ENCODE data around the gene RAB31.
A peak's percentile ranks its signal among the peaks of the same experiment; 100 is the strongest.
"Not testable (repeated sequence)": the region's sequence is repeated elsewhere in the genome, so short reads cannot be mapped to it uniquely, and the experiment has no call there.

Gene RAB31

GRCh38 chr18:9867071-9867594 is 159.0 kb downstream of the RAB31 start:
- peak; percentile 20 to 77 for DNase-seq

GRCh38 chr18:9868857-9869714 is 161.0 kb downstream of the RAB31 start:
- DNase-seq = no peak

- peak; percentile 57 to 66 for DNase-seq
These were observed 161.8 kb downstream of the RAB31 start for GRCh38 chr18:9869715-9870430.

GRCh38 chr18:9870431-9871008 is 162.4 kb downstream of the RAB31 start:
- DNase-seq = no peak

- no peak for DNase-seq
These were observed 163.2 kb downstream of the RAB31 start for GRCh38 chr18:9871244-9871746.

GRCh38 chr18:9872823-9873222 is 164.7 kb downstream of the RAB31 start:
- no peak for DNase-seq

GRCh38 chr18:9874728-9875127 is 166.6 kb downstream of the RAB31 start:
- no peak for DNase-seq

GRCh38 chr18:9876212-9876866 is 168.2 kb downstream of the RAB31 start:
- no peak for DNase-seq

GRCh38 chr18:9876867-9877654 is 169.0 kb downstream of the RAB31 start:
- DNase-seq = no peak

- no peak for DNase-seq
These were observed 169.5 kb downstream of the RAB31 start for GRCh38 chr18:9877655-9878014.

GRCh38 chr18:9878095-9878494 is 170.0 kb downstream of the RAB31 start:
- DNase-seq = no peak

GRCh38 chr18:9878783-9879242 is 170.7 kb downstream of the RAB31 start:
- DNase-seq = no peak

GRCh38 chr18:9884090-9884489 is 176.0 kb downstream of the RAB31 start:
- DNase-seq = no peak

- no peak for DNase-seq
These were observed 176.5 kb downstream of the RAB31 start for GRCh38 chr18:9884532-9885140.

GRCh38 chr18:9885170-9886004 is 177.3 kb downstream of the RAB31 start, which contains the start of gene TXNDC2:
Gene TXNDC2 (plus strand): TSS chr18:9885973. CDS start chr18:9886681, 708 bp downstream.
- DNase-seq = no peak

GRCh38 chr18:9886005-9886348 is 177.9 kb downstream of the RAB31 start:
- DNase-seq = no peak

GRCh38 chr18:9887992-9888391 is 179.9 kb downstream of the RAB31 start:
- no peak for DNase-seq

GRCh38 chr18:9890196-9890595 is 182.1 kb downstream of the RAB31 start:
- no peak for DNase-seq

GRCh38 chr18:9890957-9891356 is 182.9 kb downstream of the RAB31 start:
- DNase-seq = no peak

GRCh38 chr18:9891515-9891914 is 183.4 kb downstream of the RAB31 start:
- DNase-seq = not testable (repeated sequence)

Data from inflammatory macrophage treated with lipopolysaccharide for 1 hour (primary cell).